ENCODE results near the gene SLIT1.
A peak's percentile ranks its signal among the peaks of the same experiment; 100 is the strongest.

Gene SLIT1

DNA sequence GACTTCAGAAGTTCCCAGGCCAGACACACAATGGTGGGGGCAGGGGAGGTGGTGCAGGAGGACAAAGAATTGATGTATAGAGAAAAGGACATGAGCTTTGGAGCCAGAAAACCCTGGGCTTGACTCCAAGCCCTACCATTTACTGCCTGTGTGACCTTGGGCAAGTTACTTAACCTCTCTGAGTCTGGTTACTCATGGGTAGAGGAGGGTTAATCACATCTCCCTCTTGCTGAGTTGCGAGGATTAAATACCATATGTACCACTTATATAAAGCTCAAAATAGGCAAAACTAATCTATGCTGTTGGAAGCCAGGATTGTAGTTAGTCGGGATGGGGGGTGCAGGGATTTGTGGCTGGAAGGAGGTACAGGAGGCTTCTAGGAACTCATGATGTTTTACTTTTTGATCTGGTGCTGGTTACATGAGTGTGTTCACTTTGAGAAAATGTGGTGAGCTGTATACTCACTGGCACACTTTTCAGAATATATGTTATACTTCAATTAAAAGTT, 106.8 kb downstream of the SLIT1 start:
- no peak for DNase-seq

DNA sequence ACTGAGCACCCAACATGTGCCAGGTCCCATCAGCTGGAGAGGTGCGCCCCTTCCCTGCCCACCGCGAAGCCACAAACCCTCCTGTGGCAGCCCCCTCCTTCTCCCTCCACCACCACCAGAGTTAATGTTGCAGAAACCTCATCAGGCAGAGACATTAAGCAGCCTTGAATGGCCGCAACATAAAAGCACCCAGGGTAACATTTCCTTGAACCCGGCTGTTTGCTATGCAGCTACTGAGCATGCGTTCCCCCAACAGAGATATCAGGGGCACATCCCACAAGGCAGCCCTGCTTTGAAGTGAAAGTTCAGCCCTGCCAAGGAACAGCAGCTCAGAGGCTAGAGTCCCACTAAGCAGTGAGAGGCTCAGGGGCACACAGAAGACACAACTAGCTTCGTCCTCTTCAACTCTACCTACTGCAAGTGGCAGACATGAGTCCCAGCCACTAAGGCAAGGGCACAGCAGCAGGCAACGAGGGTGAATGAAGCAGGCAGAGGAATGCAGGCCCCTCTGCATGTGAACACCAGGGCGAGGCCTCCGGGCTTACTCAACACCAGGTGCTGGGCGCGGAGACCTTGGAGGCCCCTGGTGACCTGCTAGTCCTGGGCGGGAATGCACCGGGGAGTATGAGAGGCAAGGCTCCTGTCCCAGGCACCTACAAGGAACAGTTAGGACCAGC, 107.4 kb downstream of the SLIT1 start:
- DNase-seq: no peak

DNA sequence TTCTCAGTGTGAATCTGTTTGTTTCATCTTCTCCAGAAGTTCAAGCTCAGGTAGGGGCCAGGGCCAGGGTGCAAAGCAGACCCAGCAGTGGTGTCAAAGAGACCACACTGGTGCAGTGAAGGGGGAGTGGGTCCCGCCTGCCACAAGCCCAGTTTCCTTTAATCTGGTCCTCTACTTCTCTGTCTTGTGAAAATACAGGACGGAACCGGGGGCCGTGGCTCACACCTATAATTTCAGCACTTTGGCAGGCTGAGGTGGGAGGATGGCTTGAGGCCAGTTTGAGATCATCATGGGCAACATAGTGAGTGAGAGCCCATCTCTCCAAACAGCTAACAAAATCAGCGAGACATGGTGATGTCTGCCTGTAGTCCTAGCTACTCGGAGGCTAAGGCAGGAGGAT, 109.0 kb downstream of the SLIT1 start:
- DNase-seq: no peak

DNA sequence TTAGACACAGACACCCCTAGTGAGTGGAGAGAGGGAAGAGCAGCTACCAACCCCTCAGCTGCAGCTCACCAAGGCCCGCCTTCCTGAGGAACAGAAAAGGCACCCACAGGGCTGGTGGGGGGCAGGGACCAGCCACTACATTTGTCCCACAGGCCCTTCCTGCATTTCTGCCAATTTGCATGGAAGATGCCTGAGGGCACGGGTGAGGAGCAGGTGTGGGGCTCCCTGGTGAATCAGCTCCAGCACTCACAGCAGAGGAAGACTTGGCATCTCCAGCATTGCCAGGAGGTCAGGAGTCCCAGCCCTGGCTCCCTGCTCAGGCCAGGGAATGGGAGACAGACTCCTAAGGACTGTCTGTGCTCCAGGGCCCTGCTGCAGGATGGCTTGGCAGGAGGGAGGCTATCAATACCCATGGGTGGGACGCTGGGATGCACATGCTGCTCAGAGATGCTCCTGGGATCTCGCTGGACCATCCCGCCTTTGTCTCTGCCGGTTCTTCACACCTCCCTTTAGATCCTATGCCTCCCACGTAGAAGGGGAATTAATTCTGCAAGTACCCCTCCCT, 109.7 kb downstream of the SLIT1 start:
- DNase-seq: no peak

DNA sequence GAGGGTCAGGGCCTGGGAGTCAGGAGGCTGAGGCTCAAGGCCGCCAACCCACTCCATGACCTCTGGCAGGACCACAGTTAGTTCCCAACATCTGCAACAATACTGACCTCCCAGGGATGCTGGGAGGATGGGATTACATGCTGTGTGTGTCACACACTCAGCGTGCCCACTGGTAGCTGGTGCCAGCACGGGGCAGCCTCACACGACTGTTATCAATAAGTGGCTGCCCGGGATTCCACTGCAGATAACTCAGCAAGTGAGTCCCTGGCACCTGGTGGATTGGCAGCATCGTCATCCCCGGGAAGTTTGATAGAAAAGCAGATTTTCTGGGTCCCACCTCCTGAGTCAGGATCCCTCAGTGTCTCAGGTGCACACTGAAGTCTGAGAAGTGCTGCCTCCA, 110.3 kb downstream of the SLIT1 start:
- DNase-seq: no peak

DNA sequence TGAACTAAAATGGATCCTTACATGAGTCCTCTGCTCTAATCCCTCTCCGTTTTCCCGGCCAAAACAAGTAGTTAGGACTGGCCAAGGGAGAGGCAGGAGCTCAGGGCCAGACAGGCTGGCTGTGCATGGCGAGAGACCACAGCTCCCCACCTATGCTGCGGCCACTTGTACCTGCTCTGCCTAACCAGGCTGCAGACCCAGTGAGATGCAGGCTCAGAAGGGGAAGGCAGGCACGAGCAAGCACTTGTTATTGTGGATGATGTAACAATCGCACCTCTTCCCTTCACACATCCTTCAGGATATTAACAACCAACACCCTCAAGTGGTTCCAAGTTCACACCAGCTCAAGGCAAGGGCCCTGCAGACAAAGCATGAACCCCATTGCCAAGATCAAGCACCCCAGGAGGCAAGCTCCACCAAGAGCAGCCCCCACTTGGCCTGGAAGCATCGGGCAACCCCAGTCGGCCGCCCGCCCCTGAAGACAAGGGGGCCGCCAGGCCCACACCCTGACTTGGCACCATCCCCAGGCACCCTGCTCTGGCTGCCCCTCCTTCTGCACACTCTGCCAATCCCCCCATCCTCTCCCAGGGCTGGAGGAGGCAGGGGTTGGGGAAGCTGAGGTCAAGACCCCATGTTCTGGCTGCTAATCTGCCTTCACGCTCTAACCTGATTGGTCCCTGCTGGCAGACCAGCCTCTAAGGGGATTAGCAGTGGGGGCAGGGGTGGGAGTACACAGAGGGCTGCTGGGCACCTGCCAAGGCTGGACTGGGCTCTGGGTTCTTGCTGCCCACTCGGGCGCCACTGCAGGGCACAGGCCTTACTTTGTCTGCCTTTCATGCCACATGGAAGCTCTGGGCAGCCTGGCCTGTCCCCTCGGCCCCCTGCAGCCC, 111.3 kb downstream of the SLIT1 start:
- DNase-seq: no peak

DNA sequence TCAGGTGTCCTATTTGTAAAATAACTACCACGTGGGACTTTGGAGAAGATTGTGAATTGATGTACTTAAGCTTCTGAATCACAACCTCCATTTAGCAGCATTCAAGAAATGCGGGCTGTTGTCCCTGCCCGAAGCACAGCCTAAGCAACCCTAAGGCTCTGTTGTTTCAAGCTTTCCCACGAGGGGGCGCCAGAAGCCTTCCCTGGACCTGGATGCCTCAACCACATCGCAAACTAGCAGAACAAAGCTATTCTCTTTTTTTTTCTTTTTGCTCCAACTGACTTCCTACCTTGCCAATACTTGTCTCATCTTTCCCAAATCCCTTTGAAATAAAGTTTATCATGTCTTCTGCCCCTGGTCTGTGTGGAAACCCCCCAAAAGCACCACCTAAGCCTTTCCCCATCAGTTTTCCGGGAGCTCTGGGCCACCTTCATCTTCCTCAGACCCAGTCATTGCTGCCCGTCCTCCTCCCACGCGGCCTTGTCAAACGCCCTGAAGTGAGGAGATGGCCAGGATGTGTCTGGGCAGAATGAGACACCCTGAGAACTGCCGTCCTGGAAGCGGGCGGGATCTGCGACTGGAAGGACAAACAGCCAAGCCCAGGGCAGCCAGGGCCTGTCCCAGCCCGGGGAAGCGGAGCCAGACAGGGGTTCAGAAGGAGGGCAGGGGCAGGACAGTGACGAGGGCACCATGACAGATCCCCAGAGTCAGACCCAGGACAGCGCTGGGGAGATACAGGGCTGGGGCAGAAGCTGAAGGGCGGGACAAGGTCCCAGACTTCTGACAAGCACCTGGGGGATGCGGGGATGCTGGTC, 112.7 kb downstream of the SLIT1 start:
- peak; percentile 91 for DNase-seq

DNA sequence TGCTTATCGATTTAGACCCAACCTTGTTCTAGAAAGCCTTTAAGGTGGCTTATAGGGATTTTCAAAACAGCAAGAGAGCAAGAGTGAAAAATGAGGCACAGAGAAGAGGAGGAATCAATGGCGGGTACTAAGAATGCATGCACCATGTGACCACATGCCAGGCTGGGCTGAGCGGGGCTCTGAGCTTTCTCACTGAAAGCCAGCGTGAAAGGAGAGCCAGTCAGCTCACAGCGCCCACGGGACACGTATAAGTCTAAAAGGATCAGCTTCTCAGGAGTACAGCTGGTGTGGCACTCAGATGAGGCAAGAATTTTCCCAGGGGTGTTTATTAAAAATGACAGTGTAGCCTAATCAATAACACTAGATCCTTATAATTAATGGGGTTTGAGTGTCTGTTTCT, 114.3 kb downstream of the SLIT1 start:
- DNase-seq: no peak

DNA sequence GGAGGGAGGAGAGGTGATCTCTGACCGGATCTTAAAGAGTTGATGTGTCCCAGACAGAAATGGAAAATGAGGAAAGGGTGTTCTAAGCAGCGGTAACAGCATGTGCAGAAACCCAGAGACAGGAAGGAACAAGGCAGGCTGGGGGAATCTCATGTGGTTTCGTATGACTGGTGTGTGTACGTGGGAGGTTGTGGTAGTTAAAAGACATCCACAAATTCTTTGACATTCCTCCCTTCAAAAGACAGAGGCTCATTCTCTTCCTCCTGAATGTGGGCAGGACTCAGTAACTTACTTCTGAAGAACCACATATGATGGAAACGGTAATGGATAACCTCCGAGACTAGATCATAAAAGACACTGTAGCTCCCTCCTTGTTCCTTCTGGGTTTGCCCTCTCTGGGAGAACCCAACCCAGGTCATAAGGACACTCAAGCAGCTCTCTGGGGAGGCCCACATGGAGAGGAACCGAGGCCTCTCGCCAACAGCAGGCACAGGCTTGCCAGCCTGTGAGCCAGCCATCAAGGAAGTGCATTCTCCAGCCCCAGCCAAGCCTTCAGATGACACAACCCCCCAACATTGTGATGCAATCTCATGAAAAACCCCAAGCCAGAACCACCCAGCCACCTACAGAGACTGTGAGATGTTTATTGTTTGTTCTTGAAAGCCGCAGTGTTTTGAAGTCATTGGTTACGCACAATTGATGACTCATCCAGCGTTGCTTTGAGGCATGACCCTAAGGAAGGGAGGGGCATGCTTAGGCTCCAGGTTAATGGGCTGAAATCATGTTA, 116.0 kb downstream of the SLIT1 start:
- DNase-seq: no peak

DNA sequence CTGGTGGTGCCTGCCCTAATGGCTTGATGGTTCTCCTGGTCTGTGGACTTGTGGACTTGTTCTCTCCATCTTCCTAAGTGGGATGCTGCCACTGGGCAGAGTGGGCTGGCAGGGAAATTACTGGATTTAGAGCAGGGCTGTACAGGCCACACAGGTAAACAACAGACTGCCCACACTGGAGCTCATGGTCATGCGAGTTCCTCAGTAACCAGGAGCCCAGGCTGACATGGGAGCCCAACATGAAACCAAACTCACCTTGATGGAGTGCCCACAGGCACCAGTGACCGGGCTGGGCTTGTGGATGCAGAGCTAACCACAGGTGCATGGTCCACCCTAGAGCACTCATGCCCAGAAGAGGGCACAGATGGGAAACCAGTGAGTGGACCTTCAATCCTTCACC, 116.7 kb downstream of the SLIT1 start:
- no peak for DNase-seq

DNA sequence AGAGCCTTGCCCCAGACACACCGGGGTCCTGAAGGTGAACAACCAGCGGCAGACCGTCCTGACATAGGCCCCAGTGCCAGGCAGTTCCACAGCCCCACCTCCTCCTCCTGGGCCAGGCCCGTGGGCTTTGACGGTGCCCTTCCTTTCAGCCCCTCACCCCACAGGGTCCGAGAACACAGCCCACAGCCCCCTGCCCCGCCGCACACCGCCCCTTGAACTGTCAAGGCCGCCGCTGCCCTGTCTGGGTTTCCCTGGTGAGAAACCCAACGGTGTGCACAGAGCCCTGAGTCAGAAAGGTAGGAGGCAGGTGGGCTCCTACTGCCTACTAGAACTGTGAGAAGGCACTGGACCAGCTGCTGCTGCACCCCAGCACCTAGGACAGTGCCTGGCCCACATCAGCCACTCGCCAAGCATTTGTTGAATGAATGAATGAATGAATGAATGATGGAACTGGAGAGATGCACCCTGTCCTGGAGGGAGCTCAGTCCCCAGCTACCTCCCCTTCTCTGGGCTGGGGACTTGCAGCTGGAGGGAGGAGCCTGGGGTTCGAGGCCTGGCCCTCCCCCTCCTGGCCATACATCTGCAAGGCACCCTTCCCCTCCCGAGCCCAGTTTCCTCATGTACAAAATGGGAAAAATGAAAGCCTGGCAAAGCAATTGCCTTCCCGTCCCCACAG, 117.9 kb downstream of the SLIT1 start:
- no peak for DNase-seq

DNA sequence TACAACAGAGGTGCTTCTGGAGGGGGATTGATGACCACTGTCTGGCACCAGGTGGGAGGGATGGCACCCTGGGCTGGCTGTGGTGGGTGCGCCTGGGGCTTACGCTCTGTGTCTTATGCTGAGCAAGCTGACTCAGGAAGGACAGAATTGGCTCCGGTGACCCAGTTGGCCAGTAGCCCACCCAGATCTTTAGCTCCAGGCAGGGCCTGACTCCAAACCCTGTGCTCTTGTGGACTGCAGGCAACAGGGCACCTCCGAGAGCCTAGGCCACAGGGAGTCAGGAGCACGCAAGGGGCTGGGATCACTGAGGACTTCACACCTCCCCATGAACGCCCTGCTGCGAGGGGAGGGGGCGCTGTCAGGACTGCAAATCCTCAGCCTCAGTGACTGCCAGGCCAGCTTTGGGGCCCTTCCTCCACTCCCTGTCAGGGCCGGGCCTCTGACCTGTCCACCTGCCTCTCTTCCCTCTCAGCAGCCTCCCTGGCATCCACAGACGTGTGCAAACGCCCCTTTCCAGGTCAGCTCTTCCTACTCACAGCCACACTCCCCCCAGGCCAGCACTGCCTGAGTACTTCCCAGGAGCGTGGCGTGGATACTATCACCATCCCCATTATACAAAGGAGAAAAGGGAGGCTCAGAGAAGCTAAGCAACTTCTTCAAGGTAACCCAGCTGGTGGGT, 118.7 kb downstream of the SLIT1 start:
- no peak for DNase-seq

DNA sequence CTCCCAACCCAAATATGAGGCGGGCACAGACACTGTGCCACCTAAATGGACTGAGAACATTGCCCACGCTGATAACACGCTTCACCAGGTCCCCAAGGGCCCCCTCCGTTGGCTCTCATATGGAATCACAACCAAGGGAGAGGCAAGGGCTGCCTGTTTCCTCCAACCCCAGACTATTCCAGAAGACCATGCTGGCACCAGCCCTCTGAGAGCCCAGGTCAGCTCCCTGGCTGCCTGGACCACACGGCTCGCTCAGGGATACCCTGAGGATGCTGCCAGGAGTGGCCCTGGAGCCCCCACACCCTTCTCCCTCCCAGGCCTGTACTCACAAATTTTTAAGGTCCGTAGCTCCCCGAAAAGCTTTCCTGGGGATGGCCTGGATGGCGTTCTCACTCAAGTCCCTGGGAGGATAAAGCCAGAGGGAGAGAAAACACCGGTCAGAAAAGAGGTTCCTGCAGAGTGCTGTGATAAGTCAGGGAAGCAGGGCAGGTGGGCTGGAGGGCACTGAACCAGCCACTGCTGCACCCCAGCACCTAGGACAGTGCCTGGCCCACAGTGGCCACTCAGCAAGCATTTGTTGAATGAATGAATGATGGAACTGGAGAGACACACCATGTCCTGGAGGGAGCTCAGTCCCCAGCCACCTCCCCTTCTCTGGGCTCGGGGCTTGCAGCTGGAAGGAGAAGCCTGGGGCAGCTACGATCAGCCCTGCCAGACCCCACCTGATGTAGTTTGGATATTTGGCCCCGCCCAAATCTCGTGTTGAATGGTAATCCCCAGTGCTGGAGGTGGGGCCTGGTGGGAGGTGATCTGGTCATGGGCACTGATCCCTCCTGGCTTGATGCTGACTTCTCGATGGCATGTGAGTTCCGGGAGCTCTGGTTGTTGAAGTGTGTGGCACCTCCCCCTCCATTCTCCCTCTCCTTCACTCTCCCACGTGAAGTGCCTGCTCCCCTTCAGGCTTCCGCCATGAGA, 119.8 kb downstream of the SLIT1 start:
- no peak for DNase-seq

DNA sequence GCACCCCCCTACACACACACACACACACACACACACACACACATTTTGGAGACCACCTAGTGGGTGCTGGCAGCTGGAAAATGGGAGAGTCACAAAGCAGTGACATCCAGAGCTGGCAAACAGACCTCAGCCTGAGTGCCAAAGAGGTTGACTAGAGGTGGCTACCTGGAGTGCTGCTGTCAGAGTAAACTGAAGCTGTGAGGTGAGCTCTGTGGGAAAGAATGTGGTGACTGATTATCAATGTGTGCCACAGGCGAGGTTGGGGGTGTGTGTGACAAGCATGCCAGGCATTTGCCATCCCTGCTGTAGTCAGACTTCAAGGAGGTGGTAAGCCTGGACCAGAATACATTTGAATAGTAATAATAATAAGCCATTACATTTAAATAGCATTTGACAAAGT, 120.6 kb downstream of the SLIT1 start:
- no peak for DNase-seq

DNA sequence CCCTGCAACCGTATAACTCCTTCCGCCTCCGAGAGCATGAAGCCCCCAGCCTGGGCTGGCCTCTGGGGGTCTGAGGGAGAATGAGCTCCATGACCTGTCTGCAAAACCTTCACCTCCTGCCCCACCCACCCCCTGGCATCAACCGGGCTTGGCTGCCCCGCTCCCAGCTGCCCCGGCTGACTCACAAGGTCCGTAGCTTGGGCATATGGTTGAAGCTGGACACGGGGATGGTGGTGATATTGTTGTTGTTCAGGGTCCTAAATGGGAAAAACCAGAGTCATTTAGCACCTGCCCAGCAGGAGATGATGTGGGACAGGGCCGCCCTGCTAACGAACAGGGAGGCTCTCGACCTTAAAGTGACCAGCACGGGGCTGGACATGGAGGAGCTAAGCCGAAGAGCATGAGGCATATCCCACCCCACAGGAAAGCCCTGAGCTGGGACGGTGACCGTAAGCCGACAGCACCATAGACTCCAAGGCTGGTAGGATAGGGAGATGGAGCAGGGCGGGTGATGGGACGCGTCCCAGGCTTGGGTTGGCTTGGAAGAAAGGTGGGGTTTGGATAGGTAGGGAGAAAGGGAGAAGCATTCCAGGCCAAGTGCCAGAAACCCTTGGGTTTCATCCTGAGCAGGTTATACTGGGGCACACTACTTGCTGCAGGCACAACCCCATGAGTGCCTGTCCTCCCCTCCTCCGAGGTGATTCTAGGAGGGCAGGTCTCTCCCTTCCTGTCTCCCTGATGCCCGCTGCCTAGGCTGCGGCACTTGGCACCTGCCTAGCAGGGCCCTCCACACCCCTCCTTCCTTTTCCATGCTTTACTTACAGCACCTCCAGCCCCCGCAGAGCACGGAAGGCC, 121.5 kb downstream of the SLIT1 start:
- no peak for DNase-seq

DNA sequence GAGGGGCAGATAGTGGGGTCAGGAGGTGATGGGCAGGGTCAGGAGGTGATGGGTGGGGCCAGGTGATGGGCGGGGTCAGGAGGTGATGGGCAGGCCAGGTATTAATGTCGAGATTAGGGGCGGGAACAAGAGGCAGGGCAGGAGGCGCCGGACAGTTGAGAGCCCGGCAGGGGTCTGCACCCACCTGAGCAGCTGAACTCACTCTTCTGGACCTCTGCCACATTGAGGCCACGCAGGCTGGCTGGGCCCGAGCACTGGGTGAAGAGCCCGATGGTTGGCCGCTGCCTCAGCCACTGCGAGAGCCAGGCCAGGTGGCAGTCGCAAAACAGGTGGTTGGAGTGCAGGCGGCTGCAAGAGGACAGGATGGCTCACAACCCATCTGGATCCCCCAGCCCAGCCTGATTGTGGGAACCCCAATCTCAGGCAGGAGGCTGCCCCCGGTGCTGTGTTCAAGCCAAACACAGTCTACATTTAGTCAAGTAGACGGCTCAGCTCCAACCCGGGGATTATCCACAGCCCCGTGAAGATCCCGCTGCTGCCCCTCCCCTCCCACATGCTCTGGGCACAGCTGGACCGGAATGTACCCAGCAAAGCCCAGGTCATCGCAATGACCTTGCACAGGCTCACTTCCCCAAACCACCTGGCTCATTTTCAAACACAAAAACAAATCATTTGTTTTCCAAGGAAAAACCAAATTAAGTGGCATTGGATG, 122.3 kb downstream of the SLIT1 start:
- DNase-seq: no peak

DNA sequence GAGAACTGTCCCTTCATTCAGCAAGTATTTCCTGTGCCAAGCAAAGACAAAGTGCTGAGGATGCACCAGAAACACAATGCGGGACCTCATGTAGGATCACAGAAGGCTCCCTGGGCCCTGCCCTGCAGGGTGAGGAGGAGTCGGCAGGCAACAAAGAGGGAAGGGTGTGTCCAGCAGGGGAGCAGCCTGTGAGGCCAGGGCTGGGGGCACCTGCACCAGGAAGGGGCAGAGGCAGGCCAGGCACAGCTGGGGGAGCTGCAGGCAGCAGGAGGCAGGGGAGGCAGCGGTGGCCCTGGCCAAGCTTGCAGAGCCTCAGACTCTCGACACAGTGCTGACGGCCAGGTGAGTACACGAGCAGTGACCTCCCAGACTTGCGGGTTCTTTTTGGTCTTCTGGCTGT, 123.3 kb downstream of the SLIT1 start:
- no peak for DNase-seq

DNA sequence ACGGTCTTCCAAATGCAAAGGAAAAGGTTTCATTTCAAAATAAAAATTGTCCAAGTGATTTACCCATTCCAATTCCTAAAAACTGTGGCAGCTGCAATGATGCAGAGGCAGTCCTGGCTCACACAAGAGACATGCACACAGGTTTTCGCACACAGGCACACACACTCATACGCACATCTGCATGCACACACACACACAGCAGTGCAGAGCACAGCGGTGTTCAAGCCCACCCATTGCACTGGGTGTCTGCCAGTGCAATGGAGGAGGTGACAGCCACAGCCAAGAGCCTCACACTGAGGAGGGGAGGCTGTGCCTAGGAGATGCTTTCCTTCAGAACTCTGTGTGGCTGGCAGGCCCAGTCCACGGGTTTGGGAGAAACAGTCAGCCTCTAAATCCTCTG, 123.7 kb downstream of the SLIT1 start:
- DNase-seq: no peak
